Measurements from ENCODE around the gene UGT1A10. TPM values are rescaled to one million over a fixed set of nuclear protein-coding genes. Genes with fewer than 3 reads are reported as not detected.

The UGT1A10 gene
- total RNA-seq, 1 donor from 2014 or later, result not detected

DNA sequence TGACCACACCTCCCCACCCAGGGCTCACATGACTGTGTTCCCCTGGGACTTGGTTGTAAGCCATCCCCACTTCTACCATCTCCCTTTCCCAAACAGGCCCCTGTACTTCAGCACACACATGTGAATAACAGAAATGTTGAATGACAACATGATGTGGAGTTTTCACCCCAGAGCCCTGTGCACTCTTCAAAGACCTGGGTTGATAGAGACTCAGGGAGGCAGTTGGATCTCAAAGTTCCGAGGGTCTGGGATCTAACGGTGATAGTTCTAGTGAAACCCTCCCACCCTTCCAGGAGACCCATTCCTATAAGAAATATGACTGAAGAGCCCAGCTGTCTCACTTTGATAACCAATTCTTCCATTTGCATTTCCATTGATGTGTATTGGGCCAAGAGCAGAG is 141.8 kb downstream of the UGT1A10 start, which contains the start of gene MROH2A:
MROH2A (plus strand) TSS at position 301 of the 400 bp plus-strand sequence. CDS start 1,029 bp downstream, outside the sequence.
- H3K36me3 Mint-ChIP-seq (ENCODE audit: low read depth), result peaks cover 10% of the 10 kb centered on the region
- TF ChIP-seq, protein P1, sequence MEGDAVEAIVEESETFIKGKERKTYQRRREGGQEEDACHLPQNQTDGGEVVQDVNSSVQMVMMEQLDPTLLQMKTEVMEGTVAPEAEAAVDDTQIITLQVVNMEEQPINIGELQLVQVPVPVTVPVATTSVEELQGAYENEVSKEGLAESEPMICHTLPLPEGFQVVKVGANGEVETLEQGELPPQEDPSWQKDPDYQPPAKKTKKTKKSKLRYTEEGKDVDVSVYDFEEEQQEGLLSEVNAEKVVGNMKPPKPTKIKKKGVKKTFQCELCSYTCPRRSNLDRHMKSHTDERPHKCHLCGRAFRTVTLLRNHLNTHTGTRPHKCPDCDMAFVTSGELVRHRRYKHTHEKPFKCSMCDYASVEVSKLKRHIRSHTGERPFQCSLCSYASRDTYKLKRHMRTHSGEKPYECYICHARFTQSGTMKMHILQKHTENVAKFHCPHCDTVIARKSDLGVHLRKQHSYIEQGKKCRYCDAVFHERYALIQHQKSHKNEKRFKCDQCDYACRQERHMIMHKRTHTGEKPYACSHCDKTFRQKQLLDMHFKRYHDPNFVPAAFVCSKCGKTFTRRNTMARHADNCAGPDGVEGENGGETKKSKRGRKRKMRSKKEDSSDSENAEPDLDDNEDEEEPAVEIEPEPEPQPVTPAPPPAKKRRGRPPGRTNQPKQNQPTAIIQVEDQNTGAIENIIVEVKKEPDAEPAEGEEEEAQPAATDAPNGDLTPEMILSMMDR (IDR thresholded peaks at IDR 0.05), result no peak
- H3K4me1 Mint-ChIP-seq (ENCODE audit: low read depth), result no peaks in the 10 kb centered on the region
- no peak for DNase-seq (ENCODE audit: low spot score)
- H3K27me3 Mint-ChIP-seq (ENCODE audit: low read depth), result peaks cover 29% of the 10 kb centered on the region
- no peak within 1 kb of the TSS for H3K27ac Mint-ChIP-seq (ENCODE audit: unreplicated experiment)
- H3K4me3 Mint-ChIP-seq (ENCODE audit: unreplicated experiment), result no peak within 1 kb of the TSS
- H3K9me3 Mint-ChIP-seq (ENCODE audit: low read depth), result peaks cover 27% of the 10 kb centered on the region

DNA sequence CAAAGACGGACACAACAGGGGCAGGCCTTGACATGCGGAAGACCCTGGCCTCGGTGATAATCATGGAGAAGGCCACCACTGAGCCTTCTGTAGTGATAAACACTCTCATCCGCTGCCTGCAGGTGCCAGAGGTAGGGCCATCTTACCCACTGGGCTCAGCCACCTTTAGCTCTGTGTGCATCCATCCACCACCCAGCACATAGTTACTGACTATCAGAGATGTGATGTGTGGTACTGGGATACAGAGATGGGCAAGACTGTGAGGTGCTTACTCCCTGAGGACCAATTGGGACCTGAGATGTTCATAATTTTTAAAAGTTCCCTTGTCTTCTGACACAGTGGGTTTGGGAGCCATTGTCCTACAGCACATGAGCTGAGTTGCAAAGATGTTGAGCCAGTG is 143.5 kb downstream of the UGT1A10 start:
- H3K27ac Mint-ChIP-seq (ENCODE audit: unreplicated experiment), result no peak overlapping the region
- H3K4me3 Mint-ChIP-seq (ENCODE audit: unreplicated experiment), result no peak overlapping the region
- peaks cover 31% of the 10 kb centered on the region for H3K27me3 Mint-ChIP-seq (ENCODE audit: low read depth)
- H3K4me1 Mint-ChIP-seq (ENCODE audit: low read depth), result no peaks in the 10 kb centered on the region
- peaks cover 27% of the 10 kb centered on the region for H3K9me3 Mint-ChIP-seq (ENCODE audit: low read depth)
- TF ChIP-seq, protein P1 (IDR thresholded peaks at IDR 0.05), result no peak
- no peak for DNase-seq (ENCODE audit: low spot score)
- peaks cover 10% of the 10 kb centered on the region for H3K36me3 Mint-ChIP-seq (ENCODE audit: low read depth)

- Mint-ChIP-seq H3K9me3 (ENCODE audit: low read depth) (peaks cover 23% of the 10 kb centered on the region), H3K4me3 (ENCODE audit: unreplicated experiment) (no peak overlapping the region), H3K36me3 (ENCODE audit: low read depth) (peaks cover 10% of the 10 kb centered on the region), H3K4me1 (ENCODE audit: low read depth) (no peaks in the 10 kb centered on the region), H3K27me3 (ENCODE audit: low read depth) (peaks cover 28% of the 10 kb centered on the region), H3K27ac (ENCODE audit: unreplicated experiment) (no peak overlapping the region)
- TF ChIP-seq, protein P1 (IDR thresholded peaks at IDR 0.05), result no peak
- DNase-seq (ENCODE audit: low spot score), result no peak
These were observed 144.5 kb downstream of the UGT1A10 start for GRCh38 chr2:233780771-233781170.

GRCh38 chr2:233789554-233789953 is 153.3 kb downstream of the UGT1A10 start:
- Mint-ChIP-seq H3K27me3 (ENCODE audit: low read depth) (peaks cover 6% of the 10 kb centered on the region), H3K27ac (ENCODE audit: unreplicated experiment) (no peak overlapping the region), H3K4me1 (ENCODE audit: low read depth) (no peaks in the 10 kb centered on the region), H3K36me3 (ENCODE audit: low read depth) (no peaks in the 10 kb centered on the region), H3K4me3 (ENCODE audit: unreplicated experiment) (no peak overlapping the region), H3K9me3 (ENCODE audit: low read depth) (peaks cover 5% of the 10 kb centered on the region)
- TF ChIP-seq, protein P1 (IDR thresholded peaks at IDR 0.05), result no peak
- no peak for DNase-seq (ENCODE audit: low spot score)

GRCh38 chr2:233791151-233791882 is 155.1 kb downstream of the UGT1A10 start:
- H3K27me3 Mint-ChIP-seq (ENCODE audit: low read depth), result peaks cover 6% of the 10 kb centered on the region
- TF ChIP-seq, protein P1 (IDR thresholded peaks at IDR 0.05), result no peak
- H3K36me3 Mint-ChIP-seq (ENCODE audit: low read depth), result no peaks in the 10 kb centered on the region
- peaks cover under 1% of the 10 kb centered on the region for H3K9me3 Mint-ChIP-seq (ENCODE audit: low read depth)
- H3K4me1 Mint-ChIP-seq (ENCODE audit: low read depth), result no peaks in the 10 kb centered on the region
- no peak for DNase-seq (ENCODE audit: low spot score)
- no peak overlapping the region for H3K4me3 Mint-ChIP-seq (ENCODE audit: unreplicated experiment)
- no peak overlapping the region for H3K27ac Mint-ChIP-seq (ENCODE audit: unreplicated experiment)
